Measurements from ENCODE around the gene CHRNA5.

CHRNA5 gene

GRCh38 chr15:78617076-78617475, 51.8 kb downstream of the CHRNA5 start:
- Histone ChIP-seq H3K4me3 (replicated peaks; ENCODE audit: low read depth, low read length) (no peak overlapping the region), H3K36me3 (ENCODE audit: control insufficient read depth, insufficient read depth, low read length) (no peaks in the 10 kb centered on the region), H3K27me3 (replicated peaks; ENCODE audit: control insufficient read depth, insufficient read depth, low read length) (no peaks in the 10 kb centered on the region; the same call in none of the 2 replicates)
- DNase-seq (ENCODE audit: extremely low read depth, insufficient read length) = no peak
- TF ChIP-seq CTCF (IDR thresholded peaks at IDR 0.05; ENCODE audit: insufficient read depth, low read length, poor library complexity, severe bottlenecking) = no peak

GRCh38 chr15:78617516-78617915, 52.2 kb downstream of the CHRNA5 start:
- no peak for TF ChIP-seq CTCF (IDR thresholded peaks at IDR 0.05; ENCODE audit: insufficient read depth, low read length, poor library complexity, severe bottlenecking)
- Histone ChIP-seq H3K4me3 (replicated peaks; ENCODE audit: low read depth, low read length) (no peak overlapping the region), H3K27me3 (replicated peaks; ENCODE audit: control insufficient read depth, insufficient read depth, low read length) (no peaks in the 10 kb centered on the region; the same call in none of the 2 replicates), H3K36me3 (ENCODE audit: control insufficient read depth, insufficient read depth, low read length) (no peaks in the 10 kb centered on the region)
- no peak for DNase-seq (ENCODE audit: extremely low read depth, insufficient read length)

DNA sequence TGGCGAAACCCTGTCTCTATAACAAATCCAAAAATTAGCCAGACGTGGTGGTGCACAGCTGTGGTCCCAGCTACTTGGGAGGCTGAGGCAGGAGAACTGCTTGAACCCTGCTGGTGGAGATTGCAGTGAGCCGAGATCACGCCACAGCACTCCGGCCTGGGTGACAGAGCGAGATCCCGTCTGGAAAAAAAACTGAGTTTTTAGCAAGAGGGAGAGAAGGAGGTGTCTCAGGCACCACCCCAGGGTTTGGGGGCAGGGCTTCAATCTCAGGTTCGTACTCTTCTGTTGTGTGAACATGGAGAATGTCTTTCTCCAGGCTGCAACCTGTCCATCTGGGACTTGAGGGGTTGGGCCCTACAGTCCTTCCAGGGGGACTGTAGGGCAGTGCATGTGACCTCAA, 52.7 kb downstream of the CHRNA5 start:
- no peak for DNase-seq (ENCODE audit: extremely low read depth, insufficient read length)
- H3K27me3 ChIP-seq (replicated peaks; ENCODE audit: control insufficient read depth, insufficient read depth, low read length) = no peaks in the 10 kb centered on the region; the same call in none of the 2 replicates
- TF ChIP-seq CTCF (IDR thresholded peaks at IDR 0.05; ENCODE audit: insufficient read depth, low read length, poor library complexity, severe bottlenecking) = no peak
- H3K4me3 ChIP-seq (replicated peaks; ENCODE audit: low read depth, low read length) = no peak overlapping the region
- H3K36me3 ChIP-seq (ENCODE audit: control insufficient read depth, insufficient read depth, low read length) = no peaks in the 10 kb centered on the region

GRCh38 chr15:78618490-78618934, 53.2 kb downstream of the CHRNA5 start:
- Histone ChIP-seq H3K27me3 (replicated peaks; ENCODE audit: control insufficient read depth, insufficient read depth, low read length) (no peaks in the 10 kb centered on the region; the same call in none of the 2 replicates), H3K4me3 (replicated peaks; ENCODE audit: low read depth, low read length) (no peak overlapping the region), H3K36me3 (ENCODE audit: control insufficient read depth, insufficient read depth, low read length) (no peaks in the 10 kb centered on the region)
- DNase-seq (ENCODE audit: extremely low read depth, insufficient read length) = peak; percentile 48
- TF ChIP-seq CTCF (IDR thresholded peaks at IDR 0.05; ENCODE audit: insufficient read depth, low read length, poor library complexity, severe bottlenecking) = peak; percentile 74

DNA sequence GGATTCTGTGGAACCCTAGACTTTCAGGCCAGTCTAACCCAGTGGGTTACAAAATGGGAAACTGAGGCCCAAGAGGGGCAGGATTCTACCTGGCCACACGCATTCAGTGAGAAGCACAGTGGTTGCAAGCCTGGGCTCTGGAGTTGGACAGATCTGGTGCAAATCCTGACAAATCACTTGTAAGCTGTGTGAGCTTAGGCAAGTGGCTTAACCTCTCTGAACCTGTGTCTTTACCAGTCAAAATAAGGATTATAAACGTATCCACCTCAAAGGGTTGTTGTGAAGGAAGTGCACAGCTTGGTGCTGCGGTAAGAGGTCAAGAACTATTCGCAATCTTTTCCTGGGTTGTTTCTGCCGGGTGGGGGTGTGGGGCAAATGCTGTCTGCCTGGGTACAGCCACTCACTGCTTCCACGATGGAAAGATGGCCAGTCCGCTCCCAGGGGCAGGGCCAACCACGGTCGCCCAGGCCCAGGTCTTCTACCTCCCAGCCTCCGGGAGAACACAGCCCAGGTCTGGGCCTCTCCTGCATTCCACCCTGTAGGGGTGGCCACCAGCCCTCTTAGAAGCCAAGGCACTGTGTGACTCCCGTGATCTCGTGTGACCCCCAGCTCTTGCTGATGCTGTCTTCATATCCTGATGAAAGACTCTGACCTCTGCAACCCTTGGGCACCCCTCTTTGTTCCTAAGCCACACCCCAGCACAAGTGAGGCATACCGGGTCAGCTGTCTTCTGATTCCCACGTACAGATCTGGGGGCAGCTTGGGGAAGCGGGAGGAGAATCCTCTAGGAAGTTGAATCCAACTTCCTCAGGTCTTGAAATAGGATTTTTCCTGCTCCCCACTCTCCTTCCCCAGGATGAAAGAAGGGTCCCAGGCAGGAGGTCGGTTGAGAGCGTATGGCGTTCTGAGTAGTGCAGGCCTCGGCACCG, 54.0 kb downstream of the CHRNA5 start:
- DNase-seq (ENCODE audit: extremely low read depth, insufficient read length) = no peak
- no peaks in the 10 kb centered on the region for H3K36me3 ChIP-seq (ENCODE audit: control insufficient read depth, insufficient read depth, low read length)
- H3K4me3 ChIP-seq (replicated peaks; ENCODE audit: low read depth, low read length) = no peak overlapping the region
- no peaks in the 10 kb centered on the region; the same call in none of the 2 replicates for H3K27me3 ChIP-seq (replicated peaks; ENCODE audit: control insufficient read depth, insufficient read depth, low read length)
- TF ChIP-seq CTCF (IDR thresholded peaks at IDR 0.05; ENCODE audit: insufficient read depth, low read length, poor library complexity, severe bottlenecking) = no peak
